Ovary (tissue), 3 donors: ENCODE data around the gene PDS5A.
"Not testable (repeated sequence)": the region's sequence is repeated elsewhere in the genome, so short reads cannot be mapped to it uniquely, and the experiment has no call there.

Experiments
- EP300 ChIP-seq: sonication (generic); formaldehyde crosslinking; IDR thresholded peaks from one replicate; pipeline ENCODE4 v1.6.1; 2017; ENCODE audit warnings: antibody characterized with exemption
- POLR2A ChIP-seq: fragments of 450-650 bp; IDR thresholded peaks from one replicate; pipeline ENCODE4 v1.6.1; 2017; ENCODE audit warnings: antibody characterized with exemption, mild to moderate bottlenecking, moderate library complexity
- TF ChIP-seq, protein P1 (sequence below), 3 donors: fragments of 450-650 bp in 2 of 3; fragments of 200-600 bp in 1 of 3; IDR thresholded peaks; one replicate each; pipeline versions ENCODE4 v1.5.1 to v1.8.0; 2016 to 2022; ENCODE audit warnings: antibody characterized with exemption in 3 of 3, mild to moderate bottlenecking in 1 of 3
- donor health status: DM: no; HTN: no; CAD: no.

DNA sequence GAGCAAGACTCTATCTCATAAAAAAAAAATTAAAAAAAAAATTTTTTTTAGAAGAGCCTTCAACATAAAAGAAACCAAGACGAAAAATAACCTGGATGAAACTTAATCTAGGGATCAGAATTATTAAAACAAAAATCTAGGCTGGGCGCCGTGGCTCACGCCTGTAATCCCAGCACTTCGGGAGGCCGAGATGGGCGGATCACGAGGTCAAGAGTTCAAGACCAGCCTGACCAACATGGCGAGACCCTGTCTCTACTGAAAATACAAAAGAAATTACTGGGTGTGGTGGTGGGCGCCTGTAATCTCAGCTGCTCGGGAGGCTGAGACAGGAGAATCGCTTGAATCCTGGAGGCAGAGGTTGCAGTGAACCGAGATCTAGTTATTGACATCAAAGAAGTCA is 184.7 kb downstream of the PDS5A start:
- TF ChIP-seq, protein P1, sequence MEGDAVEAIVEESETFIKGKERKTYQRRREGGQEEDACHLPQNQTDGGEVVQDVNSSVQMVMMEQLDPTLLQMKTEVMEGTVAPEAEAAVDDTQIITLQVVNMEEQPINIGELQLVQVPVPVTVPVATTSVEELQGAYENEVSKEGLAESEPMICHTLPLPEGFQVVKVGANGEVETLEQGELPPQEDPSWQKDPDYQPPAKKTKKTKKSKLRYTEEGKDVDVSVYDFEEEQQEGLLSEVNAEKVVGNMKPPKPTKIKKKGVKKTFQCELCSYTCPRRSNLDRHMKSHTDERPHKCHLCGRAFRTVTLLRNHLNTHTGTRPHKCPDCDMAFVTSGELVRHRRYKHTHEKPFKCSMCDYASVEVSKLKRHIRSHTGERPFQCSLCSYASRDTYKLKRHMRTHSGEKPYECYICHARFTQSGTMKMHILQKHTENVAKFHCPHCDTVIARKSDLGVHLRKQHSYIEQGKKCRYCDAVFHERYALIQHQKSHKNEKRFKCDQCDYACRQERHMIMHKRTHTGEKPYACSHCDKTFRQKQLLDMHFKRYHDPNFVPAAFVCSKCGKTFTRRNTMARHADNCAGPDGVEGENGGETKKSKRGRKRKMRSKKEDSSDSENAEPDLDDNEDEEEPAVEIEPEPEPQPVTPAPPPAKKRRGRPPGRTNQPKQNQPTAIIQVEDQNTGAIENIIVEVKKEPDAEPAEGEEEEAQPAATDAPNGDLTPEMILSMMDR (IDR thresholded peaks at IDR 0.05), result not testable (repeated sequence)
- TF ChIP-seq POLR2A, EP300: not testable (repeated sequence)
